Peyer's patch (tissue), 4 donors: ENCODE data around the gene PCDHGB5.

Experiments
- POLR2A ChIP-seq, 2 donors: fragments of 450-650 bp; IDR thresholded peaks; one replicate each; pipeline ENCODE4 v1.5.1; 2017; ENCODE audit warnings: antibody characterized with exemption in 2 of 2, mild to moderate bottlenecking in 2 of 2, moderate library complexity in 2 of 2
- TF ChIP-seq, protein P1 (sequence below), 6 experiments: fragments of 450-650 bp in 4 of 6; fragments of 200-600 bp in 2 of 6; sonication (generic) in 1 of 6; IDR thresholded peaks; one replicate each; pipeline ENCODE4 v1.5.1; 2017 to 2019; ENCODE audit warnings: antibody characterized with exemption in 6 of 6, mild to moderate bottlenecking in 3 of 6, moderate library complexity in 1 of 6

DNA sequence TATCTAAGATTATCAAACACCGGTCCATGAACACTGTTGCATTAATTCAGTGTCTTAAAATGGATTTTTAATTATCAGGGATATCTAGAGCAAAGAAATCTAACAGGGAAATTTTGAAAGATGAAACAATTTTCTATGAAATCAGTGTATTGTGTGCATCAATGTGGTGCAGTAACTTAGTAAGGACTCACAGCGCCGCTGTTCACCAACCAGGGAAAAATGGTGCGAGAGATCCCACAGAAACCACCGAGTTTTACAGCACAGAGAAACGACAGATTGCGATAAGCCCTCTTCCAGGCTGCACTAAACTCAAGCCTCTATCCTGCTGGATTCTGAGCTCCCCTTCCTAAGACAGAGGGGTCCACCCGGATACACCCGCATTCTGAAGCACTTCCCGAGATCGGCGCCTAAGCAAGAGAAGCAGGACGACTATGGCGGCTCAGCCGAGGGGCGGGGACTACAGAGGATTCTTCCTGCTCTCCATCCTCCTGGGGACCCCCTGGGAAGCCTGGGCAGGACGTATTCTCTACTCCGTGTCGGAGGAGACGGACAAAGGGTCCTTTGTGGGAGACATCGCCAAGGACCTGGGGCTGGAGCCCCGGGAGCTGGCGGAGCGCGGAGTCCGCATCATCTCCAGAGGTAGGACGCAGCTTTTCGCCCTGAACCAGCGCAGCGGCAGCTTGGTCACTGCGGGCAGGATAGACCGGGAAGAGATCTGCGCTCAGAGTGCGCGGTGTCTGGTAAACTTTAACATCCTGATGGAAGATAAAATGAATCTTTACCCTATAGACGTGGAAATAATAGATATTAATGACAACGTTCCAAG, 15.1 kb upstream of the PCDHGB5 start, which contains the start of gene PCDHGA7:
- TF ChIP-seq, protein P1, sequence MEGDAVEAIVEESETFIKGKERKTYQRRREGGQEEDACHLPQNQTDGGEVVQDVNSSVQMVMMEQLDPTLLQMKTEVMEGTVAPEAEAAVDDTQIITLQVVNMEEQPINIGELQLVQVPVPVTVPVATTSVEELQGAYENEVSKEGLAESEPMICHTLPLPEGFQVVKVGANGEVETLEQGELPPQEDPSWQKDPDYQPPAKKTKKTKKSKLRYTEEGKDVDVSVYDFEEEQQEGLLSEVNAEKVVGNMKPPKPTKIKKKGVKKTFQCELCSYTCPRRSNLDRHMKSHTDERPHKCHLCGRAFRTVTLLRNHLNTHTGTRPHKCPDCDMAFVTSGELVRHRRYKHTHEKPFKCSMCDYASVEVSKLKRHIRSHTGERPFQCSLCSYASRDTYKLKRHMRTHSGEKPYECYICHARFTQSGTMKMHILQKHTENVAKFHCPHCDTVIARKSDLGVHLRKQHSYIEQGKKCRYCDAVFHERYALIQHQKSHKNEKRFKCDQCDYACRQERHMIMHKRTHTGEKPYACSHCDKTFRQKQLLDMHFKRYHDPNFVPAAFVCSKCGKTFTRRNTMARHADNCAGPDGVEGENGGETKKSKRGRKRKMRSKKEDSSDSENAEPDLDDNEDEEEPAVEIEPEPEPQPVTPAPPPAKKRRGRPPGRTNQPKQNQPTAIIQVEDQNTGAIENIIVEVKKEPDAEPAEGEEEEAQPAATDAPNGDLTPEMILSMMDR (IDR thresholded peaks at IDR 0.05), result no peak
- TF ChIP-seq POLR2A (IDR thresholded peaks at IDR 0.05), result no peak
